IMR-90 (cell line): ENCODE results near the gene DNM3. TPM values are rescaled to one million over a fixed set of nuclear protein-coding genes. Genes with fewer than 3 reads are reported as not detected.

Experiments
- ATAC-seq: fragments of 200-7000 bp; cut with Tn5 transposase; 2 replicates; pipeline ENCODE4 v1.9.1; 2020; ENCODE audit warnings: low read depth, mild to moderate bottlenecking, moderate library complexity
- BruUV-seq: library from RNA; stranded (reverse); fragments of 400-500 nt; replicated peaks from 2 replicates; lab custom pipeline; 2021; lab: Mats Ljungman, UMichigan
- CTCF ChIA-PET: fragments of 300-600 bp; formaldehyde crosslinking; extraction: SDS; loops from one replicate; lab custom pipeline; 2021; ENCODE audit warnings: antibody characterized with exemption; lab: Yijun Ruan, JAX
- POLR2A ChIA-PET: fragments of 300-600 bp; sonication (Branson Sonifier 250); formaldehyde crosslinking; loops from one replicate; lab custom pipeline; 2022; ENCODE audit warnings: antibody characterized with exemption; ENCODE audit not compliant: unreplicated experiment; lab: Charles Lee
- DNase-seq: peaks from one replicate; pipeline ENCODE4 v3.0.0; 2013
- H2AFZ ChIP-seq: replicated peaks from 2 replicates; pipeline ENCODE3; 2013; ENCODE audit warnings: low read length, mild to moderate bottlenecking; ENCODE audit not compliant: poor library complexity
- H2AK5ac ChIP-seq: 2 replicates; pipeline ENCODE4 v1.6.1; 2013; ENCODE audit warnings: low read depth, low read length, inconsistent platforms
- H2AK9ac ChIP-seq: replicated peaks from 2 replicates; pipeline ENCODE3; 2013; ENCODE audit warnings: mild to moderate bottlenecking, low read depth, low read length, moderate library complexity; ENCODE audit not compliant: poor library complexity
- H2BK120ac ChIP-seq: 2 replicates; pipeline ENCODE4 v1.6.1; 2013; ENCODE audit warnings: low read depth, low read length, inconsistent platforms
- H2BK15ac ChIP-seq: 3 replicates; pipeline ENCODE4 v1.6.1; 2013; ENCODE audit warnings: low read depth, low read length, inconsistent platforms
- H2BK20ac ChIP-seq: 2 replicates; pipeline ENCODE4 v1.6.1; 2013; ENCODE audit warnings: low read depth, mild to moderate bottlenecking, inconsistent platforms, low read length, moderate library complexity
- H2BK5ac ChIP-seq: 2 replicates; pipeline ENCODE4 v1.6.1; 2013; ENCODE audit warnings: mild to moderate bottlenecking, low read depth, low read length, inconsistent platforms; ENCODE audit not compliant: poor library complexity, severe bottlenecking
- H3K14ac ChIP-seq: replicated peaks from 2 replicates; pipeline ENCODE4 v1.6.1; 2013; ENCODE audit warnings: low read depth, low read length, inconsistent platforms
- H3K18ac ChIP-seq: 2 replicates; pipeline ENCODE4 v1.6.1; 2013; ENCODE audit warnings: low read depth, low read length, control low read depth
- H3K23ac ChIP-seq: 2 replicates; pipeline ENCODE4 v1.6.1; 2013; ENCODE audit warnings: low read depth, low read length, inconsistent platforms
- H3K27ac ChIP-seq: 2 replicates; pipeline ENCODE4 v1.5.1; 2013; ENCODE audit warnings: mild to moderate bottlenecking, control low read depth, low read length; ENCODE audit not compliant: insufficient read depth
- H3K27me3 ChIP-seq: 2 replicates; pipeline ENCODE4 v1.6.1; 2013; ENCODE audit warnings: low read length; ENCODE audit not compliant: control insufficient read depth, insufficient read depth
- H3K36me3 ChIP-seq: 2 replicates; pipeline ENCODE4 v1.6.1; 2013; ENCODE audit warnings: low read length, mixed read lengths; ENCODE audit not compliant: control insufficient read depth, insufficient read depth
- H3K4ac ChIP-seq: 2 replicates; pipeline ENCODE4 v1.6.1; 2013; ENCODE audit warnings: low read depth, low read length, inconsistent platforms
- H3K4me1 ChIP-seq: 2 replicates; pipeline ENCODE4 v1.6.1; 2013; ENCODE audit warnings: low read length, mixed read lengths; ENCODE audit not compliant: control insufficient read depth, insufficient read depth
- H3K4me2 ChIP-seq: 2 replicates; pipeline ENCODE4 v1.6.1; 2013; ENCODE audit warnings: low read depth, mild to moderate bottlenecking, control low read depth, low read length, moderate library complexity
- H3K4me3 ChIP-seq: 2 replicates; pipeline ENCODE4 v1.5.1; 2013; ENCODE audit warnings: low read depth, mild to moderate bottlenecking, control low read depth, low read length, moderate library complexity; ENCODE audit not compliant: insufficient read depth
- H3K56ac ChIP-seq: 2 replicates; pipeline ENCODE4 v1.6.1; 2013; ENCODE audit warnings: low read length, inconsistent platforms; ENCODE audit not compliant: insufficient read depth; ENCODE audit errors: extremely low read depth
- H3K79me1 ChIP-seq, 2 experiments: 2 replicates each; pipeline ENCODE4 v1.6.1; 2013; ENCODE audit warnings: low read length in 2 of 2, inconsistent platforms in 1 of 2, low read depth in 1 of 2
- H3K9ac ChIP-seq: 2 replicates; pipeline ENCODE4 v1.6.1; 2013; ENCODE audit warnings: low read depth, low read length, control low read depth
- H3K9me1 ChIP-seq: 2 replicates; pipeline ENCODE4 v1.6.1; 2013; ENCODE audit warnings: low read length, inconsistent platforms; ENCODE audit not compliant: insufficient read depth
- H3K9me3 ChIP-seq: 2 replicates; pipeline ENCODE4 v1.6.1; 2013; ENCODE audit warnings: low read length; ENCODE audit not compliant: control insufficient read depth, insufficient read depth
- H4K20me1 ChIP-seq: 2 replicates; pipeline ENCODE4 v1.6.1; 2013; ENCODE audit warnings: low read length, inconsistent platforms; ENCODE audit not compliant: insufficient read depth
- H4K5ac ChIP-seq: 2 replicates; pipeline ENCODE4 v1.6.1; 2013; ENCODE audit warnings: mild to moderate bottlenecking, low read depth, low read length, control low read depth
- H4K8ac ChIP-seq, 2 experiments: 2 replicates each; pipeline ENCODE4 v1.6.1; 2013; ENCODE audit warnings: low read depth in 2 of 2, low read length in 2 of 2, control low read depth in 1 of 2, inconsistent platforms in 1 of 2
- H4K91ac ChIP-seq: 2 replicates; pipeline ENCODE4 v1.6.1; 2013; ENCODE audit warnings: low read depth, low read length, inconsistent platforms; ENCODE audit not compliant: insufficient read depth
- BHLHE40 ChIP-seq: fragments of 150-350 bp; IDR thresholded peaks from 2 replicates; pipeline ENCODE4 v1.6.1; 2016; ENCODE audit warnings: mild to moderate bottlenecking, low read depth, low read length
- CEBPB ChIP-seq: IDR thresholded peaks from 2 replicates; pipeline ENCODE4 v1.6.1; 2012; ENCODE audit warnings: low read depth, low read length, improper control_type of control experiment
- CHD1 ChIP-seq: IDR thresholded peaks from 2 replicates; pipeline ENCODE4 v1.6.1; 2012; ENCODE audit warnings: low read depth, low read length, improper control_type of control experiment
- CTCF ChIP-seq: conservative IDR thresholded peaks from 2 replicates; pipeline ENCODE4 v1.5.1; 2012; ENCODE audit warnings: mild to moderate bottlenecking, low read depth, low read length, improper control_type of control experiment
- ELK1 ChIP-seq: fragments of 150-350 bp; IDR thresholded peaks from 2 replicates; pipeline ENCODE4 v1.6.1; 2016; ENCODE audit warnings: low read depth, mild to moderate bottlenecking, low read length, moderate library complexity, borderline replicate concordance
- FOS ChIP-seq: fragments of 150-350 bp; IDR thresholded peaks from 2 replicates; pipeline ENCODE4 v1.6.1; 2016; ENCODE audit warnings: low read depth, low read length
- MAFK ChIP-seq: IDR thresholded peaks from 2 replicates; pipeline ENCODE4 v1.6.1; 2012; ENCODE audit warnings: low read depth, low read length, improper control_type of control experiment
- MAZ ChIP-seq: IDR thresholded peaks from 2 replicates; pipeline ENCODE4 v1.6.1; 2012; ENCODE audit warnings: low read depth, mild to moderate bottlenecking, low read length, improper control_type of control experiment, moderate library complexity, borderline replicate concordance
- MXI1 ChIP-seq: IDR thresholded peaks from 2 replicates; pipeline ENCODE4 v1.6.1; 2012; ENCODE audit warnings: low read depth, mild to moderate bottlenecking, low read length, moderate library complexity, borderline replicate concordance
- NFE2L2 ChIP-seq: fragments of 150-350 bp; IDR thresholded peaks from 2 replicates; pipeline ENCODE4 v1.6.1; 2016; ENCODE audit warnings: low read depth, mild to moderate bottlenecking, low read length
- POLR2A ChIP-seq: IDR thresholded peaks from 2 replicates; pipeline ENCODE4 v1.6.1; 2012; ENCODE audit warnings: mild to moderate bottlenecking, low read depth, low read length
- RAD21 ChIP-seq: IDR thresholded peaks from 2 replicates; pipeline ENCODE4 v1.6.1; 2012; ENCODE audit warnings: low read length, improper control_type of control experiment
- RCOR1 ChIP-seq: IDR thresholded peaks from 2 replicates; pipeline ENCODE4 v1.6.1; 2012; ENCODE audit warnings: mild to moderate bottlenecking, low read length, improper control_type of control experiment; ENCODE audit not compliant: insufficient replicate concordance
- RFX5 ChIP-seq: IDR thresholded peaks from 2 replicates; pipeline ENCODE4 v1.8.0; 2012; ENCODE audit warnings: low read depth, mild to moderate bottlenecking, low read length, moderate library complexity
- SMC3 ChIP-seq: fragments of 150-350 bp; IDR thresholded peaks from 2 replicates; pipeline ENCODE4 v1.6.1; 2016; ENCODE audit warnings: low read depth, mild to moderate bottlenecking, antibody characterized with exemption, low read length, moderate library complexity
- USF2 ChIP-seq: fragments of 150-350 bp; IDR thresholded peaks from 2 replicates; pipeline ENCODE4 v1.6.1; 2017; ENCODE audit warnings: mild to moderate bottlenecking, antibody characterized with exemption, low read length, low read depth
- dilution Hi-C: fragments of 300-500 bp; cut with HindIII; formaldehyde crosslinking; loops from one replicate; pipeline ENCODE4 v1.14.3; 2018; ENCODE audit warnings: low sequenced_read_pairs; ENCODE audit not compliant: unreplicated experiment
- in situ Hi-C: fragments of 300-500 bp; cut with MboI; formaldehyde crosslinking; loops from 3 replicates; pipeline ENCODE4 v1.14.3; 2019; ENCODE audit warnings: low sequenced_read_pairs, inconsistent platforms, mixed read lengths
- intact Hi-C: fragments of 100-400 bp; cut with micrococcal nuclease; formaldehyde crosslinking; loops from 2 replicates; pipeline ENCODE4 v1.10.0; 2022
- polyA plus RNA-seq, 3 experiments: library from polyadenylated mRNA; depleted of rRNA; stranded (reverse); fragments of >200 nt; gene quantifications; 2 replicates each; pipeline ENCODE4 v1.2.3, GENCODE V29; 2012; ENCODE audit warnings: low replicate concordance in 1 of 3
- total RNA-seq: library from RNA; depleted of rRNA; stranded (reverse); fragments of >200 nt; gene quantifications from 2 replicates; pipeline ENCODE4 v1.2.3, GENCODE V29; 2012

Gene DNM3
- total and polyA plus RNA-seq, 2 of the 4 experiments (the other 2 are of a cell fraction): 0.36 TPM

- TF ChIP-seq MAFK (no peak), MXI1 (no peak), POLR2A (no peak), CTCF (no peak), RCOR1 (no peak), BHLHE40 (no peak), FOS (no peak), NFE2L2 (no peak), CHD1 (no peak), RFX5 (no peak), ELK1 (no peak), USF2 (no peak), CEBPB (no peak), MAZ (no peak), RAD21 (no peak), SMC3 (no peak)
- no peak overlapping the region for H2AFZ ChIP-seq
- H3K9me1 ChIP-seq: no peaks in the 10 kb centered on the region
- CTCF ChIA-PET: no interaction called here
- H2BK20ac ChIP-seq: peak overlapping the region; percentile 21; the same call in 1 of the 2 replicates
- H2BK5ac ChIP-seq: no peak overlapping the region
- H3K36me3 ChIP-seq: no peaks in the 10 kb centered on the region
- H3K27me3 ChIP-seq: no peaks in the 10 kb centered on the region
- POLR2A ChIA-PET: no interaction called here
- H3K14ac ChIP-seq: no peak overlapping the region
- no peak overlapping the region for H2AK5ac ChIP-seq
- no peak overlapping the region for H2BK15ac ChIP-seq
- H3K4me2 ChIP-seq: no peak overlapping the region
- in situ Hi-C loops: loop anchor here (10.0 to 25.0 kb wide), 2 partner anchors 420 to 708 kb away; partner anchors contain the start of gene C1orf105
- no peaks in the 10 kb centered on the region for H4K20me1 ChIP-seq
- H3K4me3 ChIP-seq: no peak overlapping the region
- H3K4ac ChIP-seq: no peak overlapping the region
- no peak overlapping the region for H4K5ac ChIP-seq
- H3K27ac ChIP-seq: no peak overlapping the region
- dilution Hi-C loops: no loop called here
- DNase-seq (no peak), ATAC-seq (no peak)
- peaks cover 3% of the 10 kb centered on the region; the same call in 1 of the 2 replicates for H3K4me1 ChIP-seq
- H3K56ac ChIP-seq: no peak overlapping the region
- no peak overlapping the region for H4K91ac ChIP-seq
- H3K23ac ChIP-seq: 0 out of 2 replicates have a peak overlapping the region, but pooled peaks have one; percentile 23
- no peak overlapping the region for H3K9ac ChIP-seq
- H3K79me1 ChIP-seq: no peaks in the 10 kb centered on the region
- no TSS peak for BruUV-seq
- no peak overlapping the region for H4K8ac ChIP-seq
- intact Hi-C loops: loop anchor here (5.0 to 10.0 kb wide), 3 partner anchors 270 to 713 kb away; partner anchors contain the start of gene SUCO
- H3K18ac ChIP-seq: no peak overlapping the region; the same call in 1 of the 2 replicates
- H2BK120ac ChIP-seq: no peak overlapping the region
- H3K9me3 ChIP-seq: no peaks in the 10 kb centered on the region
- no peak overlapping the region for H2AK9ac ChIP-seq
These were observed 163.4 kb downstream of the DNM3 start for GRCh38 chr1:172004671-172005070.
